GM18507 (cell line): ENCODE results near the gene SLC25A29.
A peak's percentile ranks its signal among the peaks of the same experiment; 100 is the strongest.
"Not testable (repeated sequence)": the region's sequence is repeated elsewhere in the genome, so short reads cannot be mapped to it uniquely, and the experiment has no call there.

Experiments used
- DNase-seq: peaks from one replicate; pipeline ENCODE4 v3.0.0; 2011; ENCODE audit warnings: low read depth; ENCODE audit not compliant: insufficient read length; ENCODE audit errors: extremely low spot score
- FAIRE-seq: peaks from 2 replicates; lab custom pipeline; 2011; peaks lifted over from hg19 to GRCh38; lab: Jason Lieb, UNC

Gene SLC25A29

DNA sequence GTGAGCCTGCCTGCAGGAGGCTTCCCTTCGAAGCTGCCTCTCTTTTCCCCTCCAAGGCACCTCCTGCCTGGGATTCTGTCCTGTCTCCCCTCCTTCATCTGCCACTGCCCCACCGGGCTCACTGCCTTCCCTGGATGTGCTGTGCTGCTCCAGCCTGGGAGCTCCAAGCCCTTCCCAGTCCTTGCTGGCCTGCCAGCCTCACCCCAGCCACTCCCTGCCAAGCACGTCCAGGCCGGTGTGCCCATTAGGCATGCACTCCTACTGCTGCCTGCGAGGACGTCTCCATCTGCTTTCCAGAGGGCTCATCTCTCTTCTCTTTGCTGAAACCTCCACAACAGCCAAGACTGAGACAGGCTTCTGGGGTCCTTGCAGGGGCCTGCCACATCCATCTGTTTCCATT, 8.5 kb upstream of the SLC25A29 start:
- FAIRE-seq: no peak

DNA sequence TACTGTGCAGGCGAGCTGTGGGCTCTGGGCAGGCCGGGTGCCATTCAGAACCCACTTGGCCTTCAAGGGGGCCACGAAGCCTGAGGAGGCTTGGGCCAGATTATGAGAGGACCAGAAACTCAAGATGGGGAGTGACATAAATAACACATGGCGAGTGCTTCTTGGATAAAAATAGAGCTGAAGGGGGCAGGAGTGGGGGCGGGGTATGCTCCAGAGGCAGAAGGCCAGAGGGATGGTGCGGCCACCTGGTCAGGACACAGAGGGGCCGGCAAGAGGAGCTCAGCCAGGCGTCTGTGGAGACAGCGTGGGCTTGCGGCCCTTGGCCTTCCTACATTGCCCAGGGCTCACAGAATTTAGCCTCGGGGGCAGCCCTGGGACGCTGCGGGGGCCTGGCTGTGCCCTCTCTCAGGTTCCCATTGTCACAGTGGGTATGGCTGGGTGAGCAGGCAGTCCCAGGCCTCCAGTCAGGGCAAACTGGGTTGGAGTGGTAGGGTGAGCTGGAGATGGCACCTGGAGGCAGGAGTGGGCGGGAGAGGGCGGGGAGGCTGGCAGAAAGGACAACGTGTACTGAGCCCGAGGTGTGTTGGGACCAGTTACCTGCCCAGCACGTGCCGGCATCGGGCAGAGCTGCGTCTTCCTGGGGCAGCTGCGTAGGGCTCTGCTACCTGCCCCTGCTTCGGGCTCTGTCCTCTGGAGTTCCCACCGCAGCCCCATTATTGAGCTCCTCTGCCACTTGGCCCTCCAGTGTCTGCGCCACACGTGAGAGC, 7.4 kb upstream of the SLC25A29 start:
- no peak for DNase-seq
- no peak for FAIRE-seq

More for the DNA sequence above, 8.5 kb upstream of the SLC25A29 start:
- DNase-seq: no peak

DNA sequence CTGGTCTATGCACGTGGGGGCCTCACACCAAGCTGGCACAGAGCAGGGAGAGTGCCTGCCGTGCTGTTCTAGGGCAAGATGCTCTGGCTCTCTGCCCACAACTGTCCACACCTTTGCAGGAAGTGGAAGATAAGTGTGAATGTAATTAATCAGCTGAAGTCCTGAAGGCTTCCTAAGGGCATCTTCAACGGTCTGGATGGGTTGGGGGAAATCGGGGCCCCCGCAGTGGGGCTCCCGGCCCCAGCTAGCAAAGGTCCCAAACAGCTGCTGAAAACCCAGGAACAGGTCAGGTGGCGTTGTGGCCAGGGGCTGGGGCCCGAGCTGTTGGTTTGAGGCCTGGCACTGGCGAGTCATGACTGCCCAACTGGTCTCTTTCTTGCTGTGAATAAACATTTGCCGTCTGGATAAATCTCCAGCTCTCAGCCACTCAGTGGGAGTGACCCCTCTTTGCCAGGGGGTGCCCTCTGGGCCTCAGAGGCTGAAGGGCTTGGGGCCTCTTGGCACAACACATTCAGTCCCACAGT, 6.7 kb upstream of the SLC25A29 start:
- DNase-seq (no peak), FAIRE-seq (no peak)

- peak; percentile 15 for FAIRE-seq
- DNase-seq: not testable (repeated sequence)
Observed at GRCh38 chr14:100312110-100312876, 6.0 kb upstream of the SLC25A29 start.

DNA sequence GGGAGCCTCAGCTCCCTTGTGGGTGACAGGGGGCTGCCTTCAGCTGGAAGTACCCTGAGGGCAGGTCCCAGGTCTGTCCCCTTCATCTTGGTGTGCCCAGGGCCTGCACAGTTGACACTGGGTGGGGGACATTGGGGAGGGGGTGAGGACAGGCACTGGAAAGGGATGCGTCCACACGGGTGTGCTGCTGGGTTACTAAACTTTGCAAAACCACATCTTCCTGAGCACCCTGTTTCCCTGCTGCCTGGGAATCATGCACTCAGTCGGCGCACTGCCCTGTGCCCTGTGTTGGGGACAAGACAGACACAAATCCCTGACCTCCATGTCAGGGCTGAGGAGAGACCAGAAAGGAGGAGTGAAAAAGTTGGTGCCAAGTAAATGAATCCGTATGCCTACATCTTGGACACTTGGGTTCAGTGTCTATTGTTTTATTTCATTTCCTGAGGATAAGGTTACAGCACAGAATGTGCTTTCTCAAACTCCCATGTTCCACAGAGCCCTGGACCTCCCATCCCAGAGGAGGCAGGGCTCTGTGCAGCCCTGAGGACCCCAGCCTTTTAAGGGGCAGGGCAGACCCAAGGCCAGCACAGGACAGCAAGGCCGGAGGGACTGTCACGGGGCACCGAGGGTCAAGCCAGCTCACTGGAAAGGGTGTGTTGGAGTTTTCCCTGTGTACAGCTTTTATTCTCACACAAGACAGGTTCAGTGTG, 2.9 kb upstream of the SLC25A29 start:
- no peak for DNase-seq
- FAIRE-seq: no peak

- not testable (repeated sequence) for FAIRE-seq, DNase-seq
Observed at GRCh38 chr14:100308427-100308792, 2.2 kb upstream of the SLC25A29 start.

DNA sequence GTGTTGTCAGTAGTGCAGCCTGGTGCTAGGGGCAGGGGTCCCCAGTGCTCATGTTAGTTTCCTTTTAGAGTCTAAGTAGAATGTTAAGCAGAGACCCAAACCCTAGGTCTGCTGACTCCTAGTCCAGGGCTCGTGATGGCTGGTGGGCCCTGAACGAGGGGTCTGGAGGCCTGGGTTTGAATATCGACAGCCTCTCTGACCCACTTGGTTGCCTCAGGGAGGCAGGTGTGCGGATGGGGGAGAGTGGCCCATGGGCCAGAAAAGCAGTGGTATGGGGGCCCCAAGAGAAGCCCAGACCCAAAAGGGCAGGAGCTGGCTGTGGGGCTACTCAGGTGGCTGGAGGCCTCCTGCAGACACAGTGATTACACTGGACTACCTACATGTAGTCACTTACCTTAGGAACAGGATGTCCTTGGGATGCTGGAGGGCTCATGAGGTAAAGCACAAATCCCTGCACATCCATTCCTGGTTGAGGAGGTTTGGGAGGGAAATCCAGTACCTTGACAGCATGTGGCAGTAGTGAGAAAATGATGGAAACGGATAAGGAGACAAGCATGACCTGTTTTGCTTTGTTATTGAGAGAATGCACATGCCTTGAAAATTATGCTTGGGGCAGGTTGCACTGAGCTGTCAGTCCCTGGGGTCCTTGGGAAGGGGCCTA, 1.7 kb upstream of the SLC25A29 start:
- no peak for DNase-seq
- no peak for FAIRE-seq

GRCh38 chr14:100306998-100307765, 938 bp upstream of the SLC25A29 start:
- DNase-seq (no peak), FAIRE-seq (no peak)

DNA sequence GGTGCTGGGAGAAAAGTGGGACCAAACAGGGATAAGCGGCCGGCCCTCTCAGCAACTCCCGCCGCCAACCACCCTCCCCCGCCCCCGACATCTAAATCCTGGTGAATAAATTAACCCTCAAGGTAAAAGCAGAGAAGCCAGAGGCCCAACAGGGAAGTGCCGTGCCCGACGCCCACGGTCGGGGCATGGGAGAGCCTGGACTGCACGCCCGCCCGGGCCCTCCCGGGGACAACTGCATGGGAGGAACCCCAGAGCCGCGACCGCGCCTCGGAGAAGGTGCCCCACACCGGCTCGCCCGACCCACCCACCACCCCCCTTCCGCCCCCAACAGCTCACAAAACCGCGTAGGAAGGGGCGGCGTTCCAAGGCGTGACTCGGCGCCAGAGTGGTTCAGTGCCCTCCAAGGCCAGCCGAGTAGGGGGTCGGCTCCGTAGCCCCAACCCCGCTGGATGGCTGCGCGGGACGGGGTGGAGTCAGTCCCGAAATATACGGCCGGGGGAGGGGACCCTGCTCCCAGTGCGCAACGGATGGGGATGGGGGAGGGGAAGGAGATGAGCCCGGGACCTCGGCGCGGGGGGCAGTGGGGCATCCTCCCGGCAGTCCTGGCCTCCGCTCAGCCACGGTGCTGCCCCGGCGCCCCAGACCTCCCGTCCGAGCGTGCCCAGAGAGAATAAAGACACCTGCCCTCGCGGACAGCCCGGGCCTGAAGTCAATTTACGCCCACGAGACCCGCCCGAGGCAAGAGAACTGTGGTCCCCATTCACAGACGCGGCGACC, 732 bp downstream of the SLC25A29 start:
- FAIRE-seq (peak; percentile 12), DNase-seq (no peak)

- no peak for DNase-seq
- peak; percentile 52 for FAIRE-seq
Observed at GRCh38 chr14:100304825-100305323, 1.4 kb downstream of the SLC25A29 start.

- no peak for FAIRE-seq
Observed at GRCh38 chr14:100303925-100304324, 2.3 kb downstream of the SLC25A29 start.

DNA sequence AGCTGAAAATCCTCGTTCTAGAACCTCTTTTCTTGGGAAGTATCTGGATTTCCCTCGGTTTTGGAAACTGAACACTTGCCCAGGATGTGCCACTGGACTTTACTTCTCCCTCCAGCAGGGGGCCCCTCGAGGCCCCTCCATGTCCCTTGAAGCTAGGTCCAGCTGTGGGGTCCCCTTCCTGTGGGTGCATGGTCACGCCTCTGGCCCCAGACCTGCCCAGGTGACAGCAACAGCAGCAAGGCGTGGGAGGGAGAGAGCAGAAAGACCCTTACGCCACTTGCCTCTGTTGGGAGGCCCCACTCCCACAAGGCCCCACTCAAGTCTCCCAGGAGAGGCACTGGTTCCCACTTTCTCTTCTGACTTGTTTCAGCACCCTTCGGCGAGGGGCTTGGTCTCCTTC, 3.1 kb downstream of the SLC25A29 start:
- no peak for DNase-seq

More at GRCh38 chr14:100303925-100304324, 2.3 kb downstream of the SLC25A29 start:
- DNase-seq: no peak

DNA sequence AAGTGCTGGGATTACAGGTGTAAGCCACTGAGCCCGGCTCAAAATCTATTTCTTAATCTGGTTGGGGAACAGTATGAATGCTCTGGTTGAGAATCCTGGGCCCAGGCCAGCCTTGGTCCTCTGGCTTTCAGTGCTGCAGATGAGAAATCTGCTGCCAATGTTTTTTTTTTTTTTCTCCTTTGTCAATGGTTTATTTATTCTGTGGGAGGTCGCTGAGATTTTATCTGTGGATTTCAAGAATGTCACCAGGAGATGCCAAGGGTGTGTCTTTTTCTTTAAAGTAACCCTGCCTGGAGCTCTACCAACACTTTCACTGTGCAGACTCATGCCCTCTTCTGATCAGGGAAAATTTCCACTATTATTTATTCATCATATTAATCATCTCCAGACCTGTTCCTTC, 3.6 kb downstream of the SLC25A29 start:
- FAIRE-seq (no peak), DNase-seq (no peak)

More for the DNA sequence above, 3.1 kb downstream of the SLC25A29 start:
- FAIRE-seq: peak; percentile 57

GRCh38 chr14:100299238-100299560, 7.0 kb downstream of the SLC25A29 start:
- no peak for DNase-seq
- no peak for FAIRE-seq

DNA sequence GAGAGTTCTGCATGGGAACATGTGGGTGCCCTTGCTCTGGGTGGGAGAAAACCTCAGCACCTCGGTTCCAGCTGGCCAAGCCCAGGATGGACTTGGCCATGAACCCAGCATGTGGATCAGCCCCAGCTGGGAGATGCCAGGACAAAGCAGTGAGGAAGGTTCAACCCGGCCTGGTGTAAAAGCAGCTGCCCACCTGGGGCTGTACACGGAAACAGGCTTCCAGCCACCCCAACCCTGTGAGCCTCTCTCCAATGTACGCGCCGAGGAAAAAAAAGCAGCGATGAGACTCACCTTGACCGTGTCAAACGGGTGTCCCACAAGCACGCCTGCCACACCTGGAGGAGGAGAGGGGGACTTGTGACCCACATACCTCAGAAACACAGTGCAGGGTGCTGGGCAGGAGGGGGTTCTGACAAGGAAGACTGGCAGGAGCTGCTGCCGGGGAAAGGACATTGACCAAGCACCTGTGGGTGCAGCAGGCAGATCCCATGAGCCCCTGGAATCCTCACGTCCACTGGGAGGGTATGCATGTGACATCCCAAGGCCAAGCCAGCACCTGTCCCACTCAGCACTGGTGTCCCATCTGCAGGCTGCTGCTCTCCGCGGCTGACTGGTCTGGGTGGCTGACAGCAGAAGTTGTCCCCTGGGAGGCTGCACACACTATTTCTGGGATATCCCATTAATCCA, 7.5 kb downstream of the SLC25A29 start:
- no peak for FAIRE-seq
- DNase-seq: no peak

DNA sequence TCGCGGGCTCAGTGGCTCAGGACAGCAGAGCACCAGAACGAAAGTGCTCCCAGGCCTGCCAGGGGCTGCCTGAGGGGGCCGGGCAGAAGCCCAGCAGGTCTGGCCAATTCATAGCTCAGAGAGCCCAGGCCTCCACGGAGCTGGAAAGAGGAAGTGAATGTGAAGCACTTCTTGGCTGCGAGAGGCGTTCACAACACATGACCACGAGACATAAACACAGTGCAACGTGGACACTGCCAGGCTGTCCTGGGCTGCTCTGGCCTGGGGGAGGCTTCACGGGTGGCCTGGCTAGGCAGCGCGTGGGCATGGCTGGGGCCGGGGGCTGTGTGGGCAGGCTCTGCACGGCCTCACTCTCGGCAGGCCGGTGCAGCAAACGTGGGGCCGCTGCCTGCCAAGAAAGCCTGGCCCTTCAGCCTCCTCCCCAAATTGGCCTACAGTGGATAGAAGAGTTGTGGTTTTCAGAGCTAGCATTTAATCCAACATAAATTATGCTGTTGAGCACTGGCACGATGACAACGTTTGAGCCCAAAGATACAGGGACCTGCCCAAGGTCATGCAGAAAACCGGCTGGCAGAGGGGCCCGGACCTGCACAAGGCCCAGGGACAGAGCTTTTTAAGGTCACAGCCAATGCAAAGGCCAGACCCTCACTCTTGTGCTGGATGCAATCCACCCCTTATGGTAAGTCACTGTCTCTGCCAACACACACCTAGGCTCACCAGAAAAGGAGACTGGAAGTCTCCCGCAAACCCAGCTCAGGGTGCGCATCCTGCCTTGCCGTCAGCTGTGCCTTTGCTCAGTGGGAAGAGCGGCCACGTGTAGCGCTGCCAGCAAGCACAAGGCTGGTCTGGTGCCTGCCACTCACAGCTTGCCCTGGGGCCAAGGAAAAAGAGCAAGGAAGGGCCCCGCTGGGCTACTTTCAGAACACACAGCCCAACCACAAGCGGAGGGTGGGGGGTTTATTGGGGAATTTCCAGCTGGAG, 8.6 kb downstream of the SLC25A29 start:
- no peak for DNase-seq
- FAIRE-seq: peak; percentile 91
